ENCODE results near the gene UPK1B.

The UPK1B gene

DNA sequence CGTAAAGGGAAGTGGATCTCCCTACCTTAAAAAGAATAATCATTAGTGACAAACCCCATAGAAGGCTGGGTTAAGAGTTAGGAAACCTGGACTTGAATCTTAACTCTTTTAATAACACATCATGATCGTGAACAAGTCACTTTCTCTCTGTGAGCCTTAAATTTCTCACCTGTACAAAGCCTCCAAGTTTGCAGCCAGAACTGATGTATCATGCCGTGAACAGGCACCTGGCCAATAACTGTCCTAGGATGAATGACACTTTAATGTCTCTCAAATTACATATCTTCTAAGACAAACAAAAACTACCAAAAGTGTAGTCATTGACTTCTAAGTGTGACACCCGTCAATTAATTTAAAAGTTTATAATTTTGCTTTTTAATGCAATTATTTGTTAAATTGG, 3.9 kb downstream of the UPK1B start:
- TF ChIP-seq NFIC (IDR thresholded peaks at IDR 0.05) = no peak
- no peak for TF ChIP-seq TAF1 (IDR thresholded peaks at IDR 0.05; ENCODE audit: low read depth)

DNA sequence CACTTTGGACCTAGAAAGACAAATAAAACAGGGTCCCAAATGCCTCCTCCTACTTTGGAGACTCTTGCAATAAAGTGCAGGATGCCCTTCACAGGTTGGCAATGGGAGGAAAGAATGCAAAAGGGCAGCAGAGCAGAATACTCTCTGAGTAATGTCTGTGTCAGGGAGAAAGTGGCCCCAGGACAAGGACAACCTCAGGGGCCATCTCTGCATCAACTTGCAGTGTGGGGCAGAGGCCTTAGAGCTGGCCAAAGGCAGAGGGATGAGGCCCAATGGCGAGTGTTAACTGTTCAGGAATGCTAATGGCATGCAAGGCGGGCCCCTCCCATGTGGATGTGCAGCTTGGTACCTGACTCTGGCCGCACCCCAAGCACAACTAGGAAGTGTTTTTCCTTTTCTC, 8.4 kb downstream of the UPK1B start:
- TF ChIP-seq ZBTB7A (IDR thresholded peaks at IDR 0.05; ENCODE audit: low read depth) (no peak), EP300 (IDR thresholded peaks at IDR 0.05; ENCODE audit: borderline replicate concordance) (no peak)

DNA sequence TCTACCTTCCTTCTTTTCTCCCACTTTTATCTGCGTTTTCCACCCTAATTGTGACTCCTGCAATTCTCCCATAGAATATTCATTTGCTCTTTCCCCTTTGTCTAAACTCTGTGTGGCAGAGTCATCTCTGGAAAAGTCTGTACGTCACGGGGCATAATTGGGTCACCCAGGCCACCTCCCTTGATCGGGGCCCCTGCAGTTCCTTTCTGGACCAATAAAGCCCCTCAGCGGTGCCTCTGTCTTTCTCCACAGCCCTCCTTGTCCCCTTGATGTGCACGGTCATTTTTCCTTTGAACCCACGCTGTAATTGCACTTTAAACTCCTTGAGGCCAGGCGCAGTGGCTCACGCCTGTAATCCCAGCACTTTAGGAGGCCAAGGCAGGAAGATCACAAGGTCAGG, 10.7 kb downstream of the UPK1B start:
- no peak for TF ChIP-seq RAD21 (IDR thresholded peaks at IDR 0.05; ENCODE audit: low read depth)
- no peak for TF ChIP-seq EP300 (IDR thresholded peaks at IDR 0.05; ENCODE audit: borderline replicate concordance)
- no peak for TF ChIP-seq TCF12 (IDR thresholded peaks at IDR 0.05; ENCODE audit: low read depth)
- TF ChIP-seq, protein P1, sequence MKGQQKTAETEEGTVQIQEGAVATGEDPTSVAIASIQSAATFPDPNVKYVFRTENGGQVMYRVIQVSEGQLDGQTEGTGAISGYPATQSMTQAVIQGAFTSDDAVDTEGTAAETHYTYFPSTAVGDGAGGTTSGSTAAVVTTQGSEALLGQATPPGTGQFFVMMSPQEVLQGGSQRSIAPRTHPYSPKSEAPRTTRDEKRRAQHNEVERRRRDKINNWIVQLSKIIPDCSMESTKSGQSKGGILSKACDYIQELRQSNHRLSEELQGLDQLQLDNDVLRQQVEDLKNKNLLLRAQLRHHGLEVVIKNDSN (IDR thresholded peaks at IDR 0.05) = no peak
- no peak for TF ChIP-seq NFIC (IDR thresholded peaks at IDR 0.05)
- TF ChIP-seq TAF1 (IDR thresholded peaks at IDR 0.05; ENCODE audit: low read depth) = no peak
- TF ChIP-seq MAX (IDR thresholded peaks at IDR 0.05) = no peak
- no peak for TF ChIP-seq YY1 (IDR thresholded peaks at IDR 0.05; ENCODE audit: low read depth)
- no peak for TF ChIP-seq TEAD4 (IDR thresholded peaks at IDR 0.05)
- no peak for TF ChIP-seq CREB1 (IDR thresholded peaks at IDR 0.05; ENCODE audit: low read depth)
- TF ChIP-seq, protein P2, sequence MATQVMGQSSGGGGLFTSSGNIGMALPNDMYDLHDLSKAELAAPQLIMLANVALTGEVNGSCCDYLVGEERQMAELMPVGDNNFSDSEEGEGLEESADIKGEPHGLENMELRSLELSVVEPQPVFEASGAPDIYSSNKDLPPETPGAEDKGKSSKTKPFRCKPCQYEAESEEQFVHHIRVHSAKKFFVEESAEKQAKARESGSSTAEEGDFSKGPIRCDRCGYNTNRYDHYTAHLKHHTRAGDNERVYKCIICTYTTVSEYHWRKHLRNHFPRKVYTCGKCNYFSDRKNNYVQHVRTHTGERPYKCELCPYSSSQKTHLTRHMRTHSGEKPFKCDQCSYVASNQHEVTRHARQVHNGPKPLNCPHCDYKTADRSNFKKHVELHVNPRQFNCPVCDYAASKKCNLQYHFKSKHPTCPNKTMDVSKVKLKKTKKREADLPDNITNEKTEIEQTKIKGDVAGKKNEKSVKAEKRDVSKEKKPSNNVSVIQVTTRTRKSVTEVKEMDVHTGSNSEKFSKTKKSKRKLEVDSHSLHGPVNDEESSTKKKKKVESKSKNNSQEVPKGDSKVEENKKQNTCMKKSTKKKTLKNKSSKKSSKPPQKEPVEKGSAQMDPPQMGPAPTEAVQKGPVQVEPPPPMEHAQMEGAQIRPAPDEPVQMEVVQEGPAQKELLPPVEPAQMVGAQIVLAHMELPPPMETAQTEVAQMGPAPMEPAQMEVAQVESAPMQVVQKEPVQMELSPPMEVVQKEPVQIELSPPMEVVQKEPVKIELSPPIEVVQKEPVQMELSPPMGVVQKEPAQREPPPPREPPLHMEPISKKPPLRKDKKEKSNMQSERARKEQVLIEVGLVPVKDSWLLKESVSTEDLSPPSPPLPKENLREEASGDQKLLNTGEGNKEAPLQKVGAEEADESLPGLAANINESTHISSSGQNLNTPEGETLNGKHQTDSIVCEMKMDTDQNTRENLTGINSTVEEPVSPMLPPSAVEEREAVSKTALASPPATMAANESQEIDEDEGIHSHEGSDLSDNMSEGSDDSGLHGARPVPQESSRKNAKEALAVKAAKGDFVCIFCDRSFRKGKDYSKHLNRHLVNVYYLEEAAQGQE (IDR thresholded peaks at IDR 0.05; ENCODE audit: low read depth) = no peak
- no peak for TF ChIP-seq ZBTB7A (IDR thresholded peaks at IDR 0.05; ENCODE audit: low read depth)

- TF ChIP-seq TCF12 (IDR thresholded peaks at IDR 0.05; ENCODE audit: low read depth) = no peak
- TF ChIP-seq CREB1 (IDR thresholded peaks at IDR 0.05; ENCODE audit: low read depth) = no peak
- TF ChIP-seq, protein P1 (IDR thresholded peaks at IDR 0.05) = no peak
- no peak for TF ChIP-seq CEBPB (IDR thresholded peaks at IDR 0.05)
- TF ChIP-seq RAD21 (IDR thresholded peaks at IDR 0.05; ENCODE audit: low read depth) = no peak
- no peak for TF ChIP-seq TAF1 (IDR thresholded peaks at IDR 0.05; ENCODE audit: low read depth)
Observed at GRCh38 chr3:119184796-119185570, 11.6 kb downstream of the UPK1B start.

DNA sequence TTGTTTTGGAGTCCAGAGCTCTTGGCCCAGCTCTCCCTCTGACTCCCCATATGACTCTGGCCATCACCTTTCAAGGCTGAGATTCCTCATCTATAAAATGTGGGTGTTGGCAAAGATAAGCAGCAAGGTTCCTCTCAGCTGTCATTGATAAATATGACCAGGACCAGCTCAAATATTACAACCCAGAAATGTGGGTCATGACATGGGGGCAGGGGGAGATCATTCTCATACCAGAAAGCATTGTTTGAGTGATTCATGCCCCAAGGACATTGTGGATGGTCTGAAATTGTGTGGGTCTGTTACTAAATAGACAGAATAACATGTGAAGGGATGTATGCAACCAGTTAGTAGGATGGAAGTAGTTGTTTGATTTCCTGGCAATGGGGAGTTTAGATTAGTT, 13.9 kb downstream of the UPK1B start:
- no peak for TF ChIP-seq TAF1 (IDR thresholded peaks at IDR 0.05; ENCODE audit: low read depth)
- no peak for TF ChIP-seq CREB1 (IDR thresholded peaks at IDR 0.05; ENCODE audit: low read depth)
- no peak for TF ChIP-seq MAX (IDR thresholded peaks at IDR 0.05)
- TF ChIP-seq ZBTB7A (IDR thresholded peaks at IDR 0.05; ENCODE audit: low read depth) = no peak
- TF ChIP-seq, protein P1 (IDR thresholded peaks at IDR 0.05) = no peak
- TF ChIP-seq EGR1 (IDR thresholded peaks at IDR 0.05) = no peak
- TF ChIP-seq, protein P2 (IDR thresholded peaks at IDR 0.05; ENCODE audit: low read depth) = no peak
- no peak for TF ChIP-seq FOXM1 (IDR thresholded peaks at IDR 0.05; ENCODE audit: borderline replicate concordance, low read depth)
- no peak for TF ChIP-seq TCF12 (IDR thresholded peaks at IDR 0.05; ENCODE audit: low read depth)
- TF ChIP-seq NFIC (IDR thresholded peaks at IDR 0.05) = no peak
- TF ChIP-seq CEBPB (IDR thresholded peaks at IDR 0.05) = no peak
- TF ChIP-seq YY1 (IDR thresholded peaks at IDR 0.05; ENCODE audit: low read depth) = no peak
- no peak for TF ChIP-seq EP300 (IDR thresholded peaks at IDR 0.05; ENCODE audit: borderline replicate concordance)
- TF ChIP-seq RAD21 (IDR thresholded peaks at IDR 0.05; ENCODE audit: low read depth) = no peak
- no peak for TF ChIP-seq TEAD4 (IDR thresholded peaks at IDR 0.05)

DNA sequence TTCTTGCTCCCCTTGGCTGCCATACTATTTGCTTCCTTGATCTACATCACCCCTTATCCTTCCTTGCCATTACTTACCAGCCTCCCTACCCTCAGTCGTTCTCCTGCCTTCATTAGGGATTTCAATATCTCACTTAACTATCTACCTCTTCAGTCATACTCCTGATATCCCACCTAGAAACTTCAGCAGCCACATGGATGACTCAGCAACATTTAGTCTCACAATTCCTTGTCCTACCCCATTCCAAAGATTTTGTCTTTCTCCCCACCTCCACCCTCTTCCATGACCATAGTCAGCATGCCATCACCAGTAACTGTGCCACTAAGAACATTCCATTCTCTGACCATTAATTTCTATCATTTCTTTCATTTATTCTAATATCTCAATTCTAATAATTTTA, 18.4 kb downstream of the UPK1B start:
- TF ChIP-seq ZBTB7A (IDR thresholded peaks at IDR 0.05; ENCODE audit: low read depth) (no peak), CREB1 (IDR thresholded peaks at IDR 0.05; ENCODE audit: low read depth) (no peak), TCF12 (IDR thresholded peaks at IDR 0.05; ENCODE audit: low read depth) (no peak), NFIC (IDR thresholded peaks at IDR 0.05) (no peak), RAD21 (IDR thresholded peaks at IDR 0.05; ENCODE audit: low read depth) (no peak), CEBPB (IDR thresholded peaks at IDR 0.05) (no peak)
- TF ChIP-seq, protein P2 (IDR thresholded peaks at IDR 0.05; ENCODE audit: low read depth) = no peak

Data from Ishikawa (cell line).